Measurements from ENCODE around the gene C6orf141.

DNA sequence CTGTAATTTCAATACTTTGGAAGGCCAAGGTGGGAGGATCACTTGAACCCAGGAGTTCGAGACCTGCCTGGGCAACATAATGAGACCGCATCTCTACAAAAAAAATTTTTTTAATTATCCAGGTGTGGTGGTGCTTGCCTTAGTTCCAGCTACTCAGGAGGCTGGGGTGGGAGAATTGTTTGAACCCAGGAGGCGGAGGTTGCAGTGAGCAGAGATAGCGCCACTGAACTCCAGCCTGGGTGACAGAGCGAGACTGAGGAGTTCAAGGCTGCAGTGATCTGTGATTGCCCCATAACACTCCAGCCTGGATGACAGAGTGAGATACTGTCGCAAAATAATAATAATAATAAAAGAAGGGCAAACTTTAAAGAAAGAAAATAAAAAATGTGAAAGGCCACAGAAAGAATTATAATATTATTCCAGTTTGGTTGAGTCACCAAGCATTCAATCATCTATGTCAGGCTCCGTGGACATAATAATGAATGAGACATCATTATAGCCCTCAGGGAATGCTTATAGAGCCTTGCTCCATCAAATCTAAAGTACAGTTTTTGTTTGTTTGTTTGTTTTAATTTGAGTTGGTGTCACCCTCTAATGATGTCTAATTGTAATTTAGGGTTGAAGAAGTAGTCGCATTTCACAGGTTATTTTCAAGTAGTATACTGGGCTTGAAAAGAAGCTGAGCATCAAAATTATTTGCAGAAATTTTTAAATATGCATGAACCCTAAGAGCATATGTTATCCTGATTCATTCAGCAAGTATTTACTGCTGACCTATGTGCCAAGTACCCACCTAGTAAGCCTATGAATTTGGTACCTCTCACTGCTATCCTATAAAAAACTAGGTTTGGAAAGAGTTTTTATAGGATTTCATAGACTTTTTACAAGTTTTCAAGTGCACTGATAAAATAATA lies 35.6 kb upstream of the C6orf141 start:
- no peak for TF ChIP-seq EZH2 (IDR thresholded peaks at IDR 0.05)
- no peak for TF ChIP-seq ZNF274 (IDR thresholded peaks at IDR 0.05; ENCODE audit: low read depth, low read length)
- TF ChIP-seq, protein P1, sequence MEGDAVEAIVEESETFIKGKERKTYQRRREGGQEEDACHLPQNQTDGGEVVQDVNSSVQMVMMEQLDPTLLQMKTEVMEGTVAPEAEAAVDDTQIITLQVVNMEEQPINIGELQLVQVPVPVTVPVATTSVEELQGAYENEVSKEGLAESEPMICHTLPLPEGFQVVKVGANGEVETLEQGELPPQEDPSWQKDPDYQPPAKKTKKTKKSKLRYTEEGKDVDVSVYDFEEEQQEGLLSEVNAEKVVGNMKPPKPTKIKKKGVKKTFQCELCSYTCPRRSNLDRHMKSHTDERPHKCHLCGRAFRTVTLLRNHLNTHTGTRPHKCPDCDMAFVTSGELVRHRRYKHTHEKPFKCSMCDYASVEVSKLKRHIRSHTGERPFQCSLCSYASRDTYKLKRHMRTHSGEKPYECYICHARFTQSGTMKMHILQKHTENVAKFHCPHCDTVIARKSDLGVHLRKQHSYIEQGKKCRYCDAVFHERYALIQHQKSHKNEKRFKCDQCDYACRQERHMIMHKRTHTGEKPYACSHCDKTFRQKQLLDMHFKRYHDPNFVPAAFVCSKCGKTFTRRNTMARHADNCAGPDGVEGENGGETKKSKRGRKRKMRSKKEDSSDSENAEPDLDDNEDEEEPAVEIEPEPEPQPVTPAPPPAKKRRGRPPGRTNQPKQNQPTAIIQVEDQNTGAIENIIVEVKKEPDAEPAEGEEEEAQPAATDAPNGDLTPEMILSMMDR (IDR thresholded peaks at IDR 0.05 in 2 of 3, conservative IDR thresholded peaks at IDR 0.05 in 1 of 3; ENCODE audit: borderline replicate concordance in 1 of 3, insufficient read depth in 1 of 3, low read depth in 2 of 3, low read length in 2 of 3) = no peak
- no peak for TF ChIP-seq JUND (IDR thresholded peaks at IDR 0.05)
- TF ChIP-seq YY1 (IDR thresholded peaks at IDR 0.05; ENCODE audit: extremely low read depth, insufficient replicate concordance, low read depth, low read length) = no peak
- no peak for TF ChIP-seq ELF1 (IDR thresholded peaks at IDR 0.05; ENCODE audit: borderline replicate concordance, low read depth)
- TF ChIP-seq, protein P2, sequence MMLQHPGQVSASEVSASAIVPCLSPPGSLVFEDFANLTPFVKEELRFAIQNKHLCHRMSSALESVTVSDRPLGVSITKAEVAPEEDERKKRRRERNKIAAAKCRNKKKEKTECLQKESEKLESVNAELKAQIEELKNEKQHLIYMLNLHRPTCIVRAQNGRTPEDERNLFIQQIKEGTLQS (IDR thresholded peaks at IDR 0.05) = no peak
- TF ChIP-seq, protein P3, sequence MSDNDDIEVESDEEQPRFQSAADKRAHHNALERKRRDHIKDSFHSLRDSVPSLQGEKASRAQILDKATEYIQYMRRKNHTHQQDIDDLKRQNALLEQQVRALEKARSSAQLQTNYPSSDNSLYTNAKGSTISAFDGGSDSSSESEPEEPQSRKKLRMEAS (IDR thresholded peaks at IDR 0.05) = no peak
- no peak for TF ChIP-seq POLR2AphosphoS5 (IDR thresholded peaks at IDR 0.05; ENCODE audit: low read depth, low read length)
- no peak for TF ChIP-seq RAD21 (IDR thresholded peaks at IDR 0.05; ENCODE audit: low read depth)
- no peak for TF ChIP-seq EZH2phosphoT487 (IDR thresholded peaks at IDR 0.05; ENCODE audit: borderline replicate concordance)
- TF ChIP-seq CBX3 (IDR thresholded peaks at IDR 0.05; ENCODE audit: low read depth) = no peak

Data from HCT116 (cell line).